ENCODE measurements around the gene CACNA1I.

CACNA1I gene

DNA sequence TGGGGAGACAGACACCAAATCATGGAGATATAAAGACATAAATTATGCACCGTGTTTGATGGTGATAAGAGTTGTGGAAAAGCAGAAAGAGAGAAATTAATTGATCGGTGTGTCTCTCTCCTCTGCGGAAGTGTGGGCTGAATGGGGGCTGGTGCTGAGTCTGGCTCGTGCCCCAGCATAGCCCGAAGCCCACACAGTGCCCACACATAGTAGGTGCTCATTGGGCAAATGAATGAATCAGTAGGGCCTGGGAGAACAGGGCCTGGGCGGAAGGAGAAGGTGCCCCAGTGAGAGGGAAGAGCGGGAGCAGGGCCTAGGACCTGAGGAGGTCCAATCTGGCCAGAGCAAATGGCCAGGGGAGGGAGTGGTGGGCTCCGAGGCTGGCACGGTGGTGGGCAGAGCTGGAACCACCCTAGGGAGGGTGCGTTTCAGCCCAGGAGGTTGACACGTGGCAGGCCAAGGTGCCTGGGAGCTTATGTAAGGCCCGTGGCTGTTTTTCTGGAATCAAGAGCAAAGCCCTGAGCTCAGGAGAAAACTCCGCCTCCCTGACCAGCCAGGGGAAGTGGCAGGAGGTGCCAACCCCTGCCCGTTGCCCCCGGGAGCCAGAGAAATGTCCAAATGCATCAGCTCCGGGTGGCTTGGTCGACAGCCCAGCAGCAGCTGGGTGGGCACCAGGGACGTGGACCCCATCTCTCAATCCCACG is 2.1 kb upstream of the CACNA1I start:
- no peak overlapping the region for H3K4me3 ChIP-seq (ENCODE audit: low read depth, low read length)
- DNase-seq (ENCODE audit: low read depth) = no peak
- in situ Hi-C loops (cut with HindIII; ENCODE audit: low sequenced_read_pairs) = loop anchor here (25.0 kb wide), 1 partner anchor 444 kb away; no protein-coding TSS in a partner anchor
- TF ChIP-seq CTCF (IDR thresholded peaks at IDR 0.05; ENCODE audit: low read depth, low read length, missing control alignments) = no peak

GRCh38 chr22:39569066-39569465 is 1.5 kb upstream of the CACNA1I start:
- in situ Hi-C loops (cut with HindIII; ENCODE audit: low sequenced_read_pairs) = loop anchor here (25.0 kb wide), 1 partner anchor 443 kb away; no protein-coding TSS in a partner anchor
- no peak for TF ChIP-seq CTCF (IDR thresholded peaks at IDR 0.05; ENCODE audit: low read depth, low read length, missing control alignments)
- no peak for DNase-seq (ENCODE audit: low read depth)
- H3K4me3 ChIP-seq (ENCODE audit: low read depth, low read length) = no peak overlapping the region

GRCh38 chr22:39570226-39570625 is 327 bp upstream of the CACNA1I start:
- no peak overlapping the region for H3K4me3 ChIP-seq (ENCODE audit: low read depth, low read length)
- no peak for TF ChIP-seq CTCF (IDR thresholded peaks at IDR 0.05; ENCODE audit: low read depth, low read length, missing control alignments)
- in situ Hi-C loops (cut with HindIII; ENCODE audit: low sequenced_read_pairs) = loop anchor here (25.0 kb wide), 1 partner anchor 442 kb away; no protein-coding TSS in a partner anchor
- no peak for DNase-seq (ENCODE audit: low read depth)

- no peak for TF ChIP-seq CTCF (IDR thresholded peaks at IDR 0.05; ENCODE audit: low read depth, low read length, missing control alignments)
- no peak for DNase-seq (ENCODE audit: low read depth)
- in situ Hi-C loops (cut with HindIII; ENCODE audit: low sequenced_read_pairs) = loop anchor here (25.0 kb wide), 1 partner anchor 441 kb away; no protein-coding TSS in a partner anchor
- no peak overlapping the region for H3K4me3 ChIP-seq (ENCODE audit: low read depth, low read length)
Observed at GRCh38 chr22:39571538-39571937, 985 bp downstream of the CACNA1I start.

DNA sequence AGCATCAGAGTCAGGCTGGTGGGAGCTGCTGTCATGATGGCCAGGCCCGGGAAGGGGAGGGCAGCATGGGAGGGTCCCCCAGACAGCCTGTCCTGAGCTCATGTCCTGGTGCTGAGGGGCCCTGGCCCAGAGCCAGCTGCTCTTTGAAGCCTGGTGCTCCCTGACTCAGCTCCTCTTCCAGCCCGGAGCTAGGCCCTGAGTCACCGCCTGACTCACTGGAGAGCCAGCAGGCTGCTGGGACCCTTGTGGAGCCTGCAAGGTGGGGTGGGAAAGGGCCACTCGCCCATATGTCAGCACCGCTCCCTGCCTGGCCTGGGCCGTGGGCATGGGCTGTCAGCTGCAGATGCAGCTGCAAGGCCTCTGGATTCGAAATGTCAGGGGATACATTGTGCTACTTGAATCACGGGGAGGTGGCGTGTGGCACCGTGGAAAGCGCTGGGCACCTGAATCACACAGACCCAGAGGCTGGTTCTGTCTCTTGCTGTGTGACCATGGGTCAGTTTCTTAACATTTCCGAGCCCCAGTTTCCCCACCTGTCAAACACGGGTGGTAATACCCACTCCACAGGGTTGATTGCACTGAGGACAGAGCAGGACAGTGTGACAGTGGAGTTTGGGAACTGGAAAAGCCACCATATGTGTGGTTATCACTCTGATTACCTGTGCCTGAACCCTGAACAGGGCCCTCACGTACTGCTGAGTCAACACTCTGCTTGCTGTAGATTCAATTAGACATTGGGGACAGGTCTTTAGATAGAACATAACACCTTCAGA is 4.4 kb downstream of the CACNA1I start:
- in situ Hi-C loops (cut with HindIII; ENCODE audit: low sequenced_read_pairs) = loop anchor here (25.0 kb wide), 1 partner anchor 437 kb away; no protein-coding TSS in a partner anchor
- DNase-seq (ENCODE audit: low read depth) = peak; percentile 47
- H3K4me3 ChIP-seq (ENCODE audit: low read depth, low read length) = no peak overlapping the region
- no peak for TF ChIP-seq CTCF (IDR thresholded peaks at IDR 0.05; ENCODE audit: low read depth, low read length, missing control alignments)

DNA sequence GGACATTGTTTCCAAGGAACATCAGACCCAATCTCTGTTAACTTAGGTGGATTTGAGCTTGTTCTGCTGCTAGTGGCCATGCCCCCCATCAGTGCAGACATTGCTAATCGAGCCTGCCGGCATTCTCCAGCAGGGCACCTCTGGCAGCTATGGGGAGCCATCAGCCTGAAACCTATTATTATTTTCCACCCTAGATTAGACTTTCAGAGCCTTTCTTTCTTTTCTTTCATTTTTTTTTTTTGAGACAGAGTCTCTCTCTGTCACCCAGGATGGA is 4.9 kb downstream of the CACNA1I start:
- no peak for DNase-seq (ENCODE audit: low read depth)
- in situ Hi-C loops (cut with HindIII; ENCODE audit: low sequenced_read_pairs) = no loop called here
- H3K4me3 ChIP-seq (ENCODE audit: low read depth, low read length) = no peak overlapping the region
- no peak for TF ChIP-seq CTCF (IDR thresholded peaks at IDR 0.05; ENCODE audit: low read depth, low read length, missing control alignments)

Data from astrocyte of the cerebellum (primary cell).